ENCODE results near the gene SCARB1. TPM values are rescaled to one million over a fixed set of nuclear protein-coding genes. Genes with fewer than 3 reads are reported as not detected.

The SCARB1 gene
- total and polyA plus RNA-seq, 2 of the 13 experiments (the other 11 are each of a cell fraction or from before 2014, with no cell fraction given), result 63.4 to 160 TPM

DNA sequence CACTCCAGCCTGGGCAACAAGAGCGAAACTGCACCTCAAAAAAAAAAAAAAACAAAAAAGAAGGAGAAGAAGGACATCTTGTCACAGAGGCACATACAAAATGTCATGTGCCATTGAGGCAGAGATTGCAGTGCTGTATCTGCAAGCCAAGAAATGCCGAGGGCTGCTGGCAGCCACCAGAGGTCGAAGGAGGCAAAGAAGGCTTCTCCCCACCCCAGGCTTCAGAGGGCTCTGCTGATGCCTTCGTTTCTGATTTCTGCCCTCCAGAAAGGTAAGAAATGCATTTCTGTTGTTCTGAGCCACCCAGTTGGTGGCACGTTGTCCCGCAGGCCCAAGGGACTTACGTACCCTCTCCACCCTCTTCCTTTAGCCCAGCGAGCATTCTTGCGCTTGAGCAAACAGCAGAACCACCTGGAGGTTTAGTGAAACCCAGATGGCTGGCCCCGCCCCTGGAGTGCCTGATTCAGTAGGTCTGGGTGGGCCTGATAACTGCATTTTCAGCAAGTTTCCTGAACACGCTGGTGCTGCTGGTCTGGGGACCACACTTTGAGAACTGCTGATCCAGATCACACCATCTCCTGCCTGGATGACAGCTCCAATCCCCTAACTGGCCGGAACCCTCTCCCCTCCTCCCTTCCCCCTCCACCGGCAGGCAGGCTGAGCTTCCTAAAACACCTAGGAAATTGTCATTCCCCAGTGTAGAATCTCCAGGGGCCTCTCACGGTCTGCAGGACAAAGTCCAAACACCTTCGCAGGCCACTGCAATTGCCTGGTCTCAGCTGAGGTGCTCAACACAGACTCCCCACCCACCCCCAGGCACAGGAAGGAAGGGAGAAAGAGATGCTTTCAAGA, 21.1 kb upstream of the SCARB1 start (continued):
- TF ChIP-seq, protein P1, sequence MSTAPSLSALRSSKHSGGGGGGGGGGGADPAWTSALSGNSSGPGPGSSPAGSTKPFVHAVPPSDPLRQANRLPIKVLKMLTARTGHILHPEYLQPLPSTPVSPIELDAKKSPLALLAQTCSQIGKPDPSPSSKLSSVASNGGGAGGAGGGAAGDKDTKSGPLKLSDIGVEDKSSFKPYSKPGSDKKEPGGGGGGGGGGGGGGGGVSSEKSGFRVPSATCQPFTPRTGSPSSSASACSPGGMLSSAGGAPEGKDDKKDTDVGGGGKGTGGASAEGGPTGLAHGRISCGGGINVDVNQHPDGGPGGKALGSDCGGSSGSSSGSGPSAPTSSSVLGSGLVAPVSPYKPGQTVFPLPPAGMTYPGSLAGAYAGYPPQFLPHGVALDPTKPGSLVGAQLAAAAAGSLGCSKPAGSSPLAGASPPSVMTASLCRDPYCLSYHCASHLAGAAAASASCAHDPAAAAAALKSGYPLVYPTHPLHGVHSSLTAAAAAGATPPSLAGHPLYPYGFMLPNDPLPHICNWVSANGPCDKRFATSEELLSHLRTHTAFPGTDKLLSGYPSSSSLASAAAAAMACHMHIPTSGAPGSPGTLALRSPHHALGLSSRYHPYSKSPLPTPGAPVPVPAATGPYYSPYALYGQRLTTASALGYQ (CRISPR knock-in tag; IDR thresholded peaks at IDR 0.05), result peak; percentile 25; the same call in 1 of the 2 replicates
- TF ChIP-seq, protein P2, sequence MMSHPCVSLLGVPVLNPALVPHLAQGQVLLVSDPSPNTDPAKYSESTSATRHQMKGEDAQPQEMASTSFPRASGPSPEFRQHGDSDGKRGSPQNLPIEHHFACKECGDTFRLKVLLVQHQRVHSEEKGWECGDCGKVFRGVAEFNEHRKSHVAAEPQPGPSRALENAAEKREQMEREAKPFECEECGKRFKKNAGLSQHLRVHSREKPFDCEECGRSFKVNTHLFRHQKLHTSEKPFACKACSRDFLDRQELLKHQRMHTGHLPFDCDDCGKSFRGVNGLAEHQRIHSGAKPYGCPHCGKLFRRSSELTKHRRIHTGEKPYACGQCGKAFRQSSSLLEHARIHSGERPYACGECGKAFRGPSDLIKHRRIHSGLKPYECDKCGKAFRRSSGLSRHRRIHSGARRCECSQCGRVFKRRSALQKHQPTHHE (CRISPR knock-in tag; IDR thresholded peaks at IDR 0.05; ENCODE audit: borderline replicate concordance), result peak; percentile 74
- TF ChIP-seq, protein P3, sequence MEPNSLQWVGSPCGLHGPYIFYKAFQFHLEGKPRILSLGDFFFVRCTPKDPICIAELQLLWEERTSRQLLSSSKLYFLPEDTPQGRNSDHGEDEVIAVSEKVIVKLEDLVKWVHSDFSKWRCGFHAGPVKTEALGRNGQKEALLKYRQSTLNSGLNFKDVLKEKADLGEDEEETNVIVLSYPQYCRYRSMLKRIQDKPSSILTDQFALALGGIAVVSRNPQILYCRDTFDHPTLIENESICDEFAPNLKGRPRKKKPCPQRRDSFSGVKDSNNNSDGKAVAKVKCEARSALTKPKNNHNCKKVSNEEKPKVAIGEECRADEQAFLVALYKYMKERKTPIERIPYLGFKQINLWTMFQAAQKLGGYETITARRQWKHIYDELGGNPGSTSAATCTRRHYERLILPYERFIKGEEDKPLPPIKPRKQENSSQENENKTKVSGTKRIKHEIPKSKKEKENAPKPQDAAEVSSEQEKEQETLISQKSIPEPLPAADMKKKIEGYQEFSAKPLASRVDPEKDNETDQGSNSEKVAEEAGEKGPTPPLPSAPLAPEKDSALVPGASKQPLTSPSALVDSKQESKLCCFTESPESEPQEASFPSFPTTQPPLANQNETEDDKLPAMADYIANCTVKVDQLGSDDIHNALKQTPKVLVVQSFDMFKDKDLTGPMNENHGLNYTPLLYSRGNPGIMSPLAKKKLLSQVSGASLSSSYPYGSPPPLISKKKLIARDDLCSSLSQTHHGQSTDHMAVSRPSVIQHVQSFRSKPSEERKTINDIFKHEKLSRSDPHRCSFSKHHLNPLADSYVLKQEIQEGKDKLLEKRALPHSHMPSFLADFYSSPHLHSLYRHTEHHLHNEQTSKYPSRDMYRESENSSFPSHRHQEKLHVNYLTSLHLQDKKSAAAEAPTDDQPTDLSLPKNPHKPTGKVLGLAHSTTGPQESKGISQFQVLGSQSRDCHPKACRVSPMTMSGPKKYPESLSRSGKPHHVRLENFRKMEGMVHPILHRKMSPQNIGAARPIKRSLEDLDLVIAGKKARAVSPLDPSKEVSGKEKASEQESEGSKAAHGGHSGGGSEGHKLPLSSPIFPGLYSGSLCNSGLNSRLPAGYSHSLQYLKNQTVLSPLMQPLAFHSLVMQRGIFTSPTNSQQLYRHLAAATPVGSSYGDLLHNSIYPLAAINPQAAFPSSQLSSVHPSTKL (CRISPR knock-in tag; IDR thresholded peaks at IDR 0.05), result peak; percentile 72; the same call in 1 of the 2 replicates
- TF ChIP-seq ZKSCAN8 (CRISPR knock-in tag; IDR thresholded peaks at IDR 0.05; ENCODE audit: borderline replicate concordance) (no peak), SIX4 (CRISPR knock-in tag; IDR thresholded peaks at IDR 0.05) (no peak), CCAR2 (optimal IDR thresholded peaks at IDR 0.05; ENCODE audit: low read depth, low read length) (no peak), MLLT10 (CRISPR knock-in tag; IDR thresholded peaks at IDR 0.05) (no peak), TGIF2 (CRISPR knock-in tag; IDR thresholded peaks at IDR 0.05) (no peak; the same call in 1 of the 2 replicates), TRIM24 (CRISPR knock-in tag; IDR thresholded peaks at IDR 0.05) (no peak), ZNF121 (CRISPR knock-in tag; IDR thresholded peaks at IDR 0.05) (peak; percentile 23; the same call in 1 of the 2 replicates), ZNF773 (CRISPR knock-in tag; IDR thresholded peaks at IDR 0.05; ENCODE audit: borderline replicate concordance) (no peak), ZBTB20 (CRISPR knock-in tag; IDR thresholded peaks at IDR 0.05; ENCODE audit: borderline replicate concordance, low read depth) (no peak), ZNF709 (CRISPR knock-in tag; IDR thresholded peaks at IDR 0.05) (no peak), ZNF552 (CRISPR knock-in tag; IDR thresholded peaks at IDR 0.05; ENCODE audit: borderline replicate concordance) (no peak), NR3C1 (CRISPR knock-in tag; IDR thresholded peaks at IDR 0.05) (no peak), HHEX (CRISPR knock-in tag; IDR thresholded peaks at IDR 0.05) (no peak), TARDBP (CRISPR knock-in tag; IDR thresholded peaks at IDR 0.05) (no peak)
- TF ChIP-seq, protein P4, sequence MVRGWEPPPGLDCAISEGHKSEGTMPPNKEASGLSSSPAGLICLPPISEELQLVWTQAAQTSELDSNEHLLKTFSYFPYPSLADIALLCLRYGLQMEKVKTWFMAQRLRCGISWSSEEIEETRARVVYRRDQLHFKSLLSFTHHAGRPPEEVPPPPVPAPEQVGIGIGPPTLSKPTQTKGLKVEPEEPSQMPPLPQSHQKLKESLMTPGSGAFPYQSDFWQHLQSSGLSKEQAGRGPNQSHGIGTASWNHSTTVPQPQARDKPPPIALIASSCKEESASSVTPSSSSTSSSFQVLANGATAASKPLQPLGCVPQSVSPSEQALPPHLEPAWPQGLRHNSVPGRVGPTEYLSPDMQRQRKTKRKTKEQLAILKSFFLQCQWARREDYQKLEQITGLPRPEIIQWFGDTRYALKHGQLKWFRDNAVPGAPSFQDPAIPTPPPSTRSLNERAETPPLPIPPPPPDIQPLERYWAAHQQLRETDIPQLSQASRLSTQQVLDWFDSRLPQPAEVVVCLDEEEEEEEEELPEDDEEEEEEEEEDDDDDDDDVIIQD (CRISPR knock-in tag; IDR thresholded peaks at IDR 0.05; ENCODE audit: low read depth), result no peak
- TF ChIP-seq, protein P5, sequence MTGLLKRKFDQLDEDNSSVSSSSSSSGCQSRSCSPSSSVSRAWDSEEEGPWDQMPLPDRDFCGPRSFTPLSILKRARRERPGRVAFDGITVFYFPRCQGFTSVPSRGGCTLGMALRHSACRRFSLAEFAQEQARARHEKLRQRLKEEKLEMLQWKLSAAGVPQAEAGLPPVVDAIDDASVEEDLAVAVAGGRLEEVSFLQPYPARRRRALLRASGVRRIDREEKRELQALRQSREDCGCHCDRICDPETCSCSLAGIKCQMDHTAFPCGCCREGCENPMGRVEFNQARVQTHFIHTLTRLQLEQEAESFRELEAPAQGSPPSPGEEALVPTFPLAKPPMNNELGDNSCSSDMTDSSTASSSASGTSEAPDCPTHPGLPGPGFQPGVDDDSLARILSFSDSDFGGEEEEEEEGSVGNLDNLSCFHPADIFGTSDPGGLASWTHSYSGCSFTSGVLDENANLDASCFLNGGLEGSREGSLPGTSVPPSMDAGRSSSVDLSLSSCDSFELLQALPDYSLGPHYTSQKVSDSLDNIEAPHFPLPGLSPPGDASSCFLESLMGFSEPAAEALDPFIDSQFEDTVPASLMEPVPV (CRISPR knock-in tag; IDR thresholded peaks at IDR 0.05), result no peak
